CD4-positive, alpha-beta T cell (primary cell): ENCODE measurements around the gene RAB15. TPM values are rescaled to one million over a fixed set of nuclear protein-coding genes. Genes with fewer than 3 reads are reported as not detected.

Experiments used
- ATAC-seq: fragments of 200-7000 bp; cut with Tn5 transposase; one replicate; pipeline ENCODE4 v1.10.0; 2022; ENCODE audit warnings: mild to moderate bottlenecking; ENCODE audit not compliant: poor library complexity
- CTCF ChIA-PET: fragments of 350-600 bp; sonication (Branson Sonifier 250); formaldehyde crosslinking; loops from one replicate; lab custom pipeline; 2021; ENCODE audit warnings: antibody characterized with exemption, inconsistent platforms; lab: Charles Lee
- POLR2A ChIA-PET: fragments of 350-600 bp; sonication (Branson Sonifier 250); formaldehyde crosslinking; loops from one replicate; lab custom pipeline; 2021; ENCODE audit warnings: antibody characterized with exemption, inconsistent platforms; lab: Charles Lee
- DNase-seq, 14 experiments: peaks; one replicate each; pipeline ENCODE4 v3.0.0-alpha.2; 2013 to 2020; ENCODE audit warnings: mixed read lengths in 2 of 14
- H3K27ac ChIP-seq, 2 donors: one replicate each; pipeline versions ENCODE4 v1.5.1 to v1.7.0; 2013; ENCODE audit warnings: low read length in 2 of 2, low read depth in 1 of 2, mild to moderate bottlenecking in 1 of 2
- H3K27me3 ChIP-seq, 2 experiments: 1 replicate in 1 of 2; 2 replicates in 1 of 2; pipeline versions ENCODE4 v1.6.1 to v1.7.0; 2013; ENCODE audit warnings: low read length in 2 of 2, control low read depth in 1 of 2, mild to moderate bottlenecking in 1 of 2, moderate library complexity in 1 of 2; ENCODE audit not compliant: insufficient read depth in 2 of 2, control insufficient read depth in 1 of 2
- H3K36me3 ChIP-seq: one replicate; pipeline ENCODE4 v1.6.1; 2013; ENCODE audit warnings: low read length, control low read depth; ENCODE audit not compliant: insufficient read depth
- H3K4me1 ChIP-seq: one replicate; pipeline ENCODE4 v1.6.1; 2013; ENCODE audit warnings: low read length, control low read depth; ENCODE audit not compliant: insufficient read depth
- H3K4me3 ChIP-seq: one replicate; pipeline ENCODE4 v1.5.1; 2013; ENCODE audit warnings: mild to moderate bottlenecking, low read length, moderate library complexity
- H3K9me3 ChIP-seq, 2 experiments: 1 replicate in 1 of 2; 2 replicates in 1 of 2; pipeline versions ENCODE4 v1.6.1 to v1.7.0; 2013; ENCODE audit warnings: low read length in 2 of 2, mild to moderate bottlenecking in 2 of 2, control low read depth in 1 of 2, moderate library complexity in 1 of 2; ENCODE audit not compliant: control insufficient read depth in 1 of 2, insufficient read depth in 1 of 2
- H3K27ac Mint-ChIP-seq: one replicate; pipeline ENCODE4 v1.8.0; 2020; ENCODE audit warnings: mixed read lengths
- H3K27me3 Mint-ChIP-seq: one replicate; pipeline ENCODE4 v1.8.0; 2021; ENCODE audit warnings: mixed read lengths
- H3K36me3 Mint-ChIP-seq: one replicate; pipeline ENCODE4 v1.8.0; 2021; ENCODE audit warnings: low read depth, mixed read lengths
- H3K4me1 Mint-ChIP-seq: one replicate; pipeline ENCODE4 v1.8.0; 2021; ENCODE audit warnings: low read depth, mixed read lengths
- H3K4me3 Mint-ChIP-seq: one replicate; pipeline ENCODE4 v1.8.0; 2020; ENCODE audit warnings: mild to moderate bottlenecking, mixed read lengths
- H3K9me3 Mint-ChIP-seq: one replicate; pipeline ENCODE4 v1.8.0; 2020; ENCODE audit warnings: mixed read lengths
- intact Hi-C, 2 experiments: fragments of 100-400 bp; cut with DNase I in 1 of 2; cut with micrococcal nuclease in 1 of 2; formaldehyde crosslinking; loops; one replicate each; pipeline versions ENCODE4 v1.15.1 to v1.9.0; 2023 to 2025; cut with DNase I, micrococcal nuclease
- total RNA-seq, 174 experiments: library from RNA in 2 of 174; stranded (reverse) in 2 of 174; gene quantifications; one replicate each; pipeline ENCODE4 v1.2.3 and lab custom pipeline; 2021 to 2026
- TF ChIP-seq, protein P1 (sequence below): fragments of 200-600 bp; IDR thresholded peaks from one replicate; pipeline ENCODE4 v1.8.0; 2022; ENCODE audit warnings: antibody characterized with exemption, mild to moderate bottlenecking

Gene RAB15
- total RNA-seq, 2 experiments from 2014 or later: 2.6 to 3.8 TPM

DNA sequence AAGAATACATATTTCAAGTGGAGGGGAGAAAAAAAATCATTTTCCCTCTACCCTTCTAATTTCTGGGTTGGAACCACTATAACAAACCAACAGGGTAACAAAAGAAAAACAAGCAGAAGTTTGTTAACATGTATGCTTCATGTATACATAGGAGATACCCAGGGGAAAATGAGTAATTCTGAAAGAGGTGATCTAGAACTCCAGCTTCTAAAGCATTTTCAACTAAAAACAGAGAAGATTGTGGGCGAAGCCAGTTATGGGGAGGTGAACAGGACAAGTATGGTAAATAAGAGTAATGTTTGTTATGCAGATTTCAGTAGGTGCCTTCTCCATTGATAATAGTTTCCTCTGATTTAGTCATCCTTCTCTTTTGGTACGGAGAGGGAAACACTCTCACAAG is 31.3 kb upstream of the RAB15 start:
- ChIA-PET CTCF (no interaction called here), POLR2A (no interaction called here)
- ATAC-seq (no peak), DNase-seq (no peak)
- no peak overlapping the region for H3K27ac ChIP-seq
- intact Hi-C loops: no loop called here
- H3K27me3 ChIP-seq: no peaks in the 10 kb centered on the region
- TF ChIP-seq, protein P1, sequence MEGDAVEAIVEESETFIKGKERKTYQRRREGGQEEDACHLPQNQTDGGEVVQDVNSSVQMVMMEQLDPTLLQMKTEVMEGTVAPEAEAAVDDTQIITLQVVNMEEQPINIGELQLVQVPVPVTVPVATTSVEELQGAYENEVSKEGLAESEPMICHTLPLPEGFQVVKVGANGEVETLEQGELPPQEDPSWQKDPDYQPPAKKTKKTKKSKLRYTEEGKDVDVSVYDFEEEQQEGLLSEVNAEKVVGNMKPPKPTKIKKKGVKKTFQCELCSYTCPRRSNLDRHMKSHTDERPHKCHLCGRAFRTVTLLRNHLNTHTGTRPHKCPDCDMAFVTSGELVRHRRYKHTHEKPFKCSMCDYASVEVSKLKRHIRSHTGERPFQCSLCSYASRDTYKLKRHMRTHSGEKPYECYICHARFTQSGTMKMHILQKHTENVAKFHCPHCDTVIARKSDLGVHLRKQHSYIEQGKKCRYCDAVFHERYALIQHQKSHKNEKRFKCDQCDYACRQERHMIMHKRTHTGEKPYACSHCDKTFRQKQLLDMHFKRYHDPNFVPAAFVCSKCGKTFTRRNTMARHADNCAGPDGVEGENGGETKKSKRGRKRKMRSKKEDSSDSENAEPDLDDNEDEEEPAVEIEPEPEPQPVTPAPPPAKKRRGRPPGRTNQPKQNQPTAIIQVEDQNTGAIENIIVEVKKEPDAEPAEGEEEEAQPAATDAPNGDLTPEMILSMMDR: no peak
- peaks cover 38% of the 10 kb centered on the region for H3K36me3 Mint-ChIP-seq
- H3K4me3 Mint-ChIP-seq: no peak overlapping the region
- no peak overlapping the region for H3K4me3 ChIP-seq
- no peaks in the 10 kb centered on the region for H3K4me1 ChIP-seq
- no peak overlapping the region for H3K27ac Mint-ChIP-seq
- H3K36me3 ChIP-seq: peaks cover 7% of the 10 kb centered on the region
- H3K4me1 Mint-ChIP-seq: peaks cover 11% of the 10 kb centered on the region
- H3K9me3 ChIP-seq: no peaks in the 10 kb centered on the region
- H3K9me3 Mint-ChIP-seq: no peaks in the 10 kb centered on the region
- H3K27me3 Mint-ChIP-seq: no peaks in the 10 kb centered on the region

DNA sequence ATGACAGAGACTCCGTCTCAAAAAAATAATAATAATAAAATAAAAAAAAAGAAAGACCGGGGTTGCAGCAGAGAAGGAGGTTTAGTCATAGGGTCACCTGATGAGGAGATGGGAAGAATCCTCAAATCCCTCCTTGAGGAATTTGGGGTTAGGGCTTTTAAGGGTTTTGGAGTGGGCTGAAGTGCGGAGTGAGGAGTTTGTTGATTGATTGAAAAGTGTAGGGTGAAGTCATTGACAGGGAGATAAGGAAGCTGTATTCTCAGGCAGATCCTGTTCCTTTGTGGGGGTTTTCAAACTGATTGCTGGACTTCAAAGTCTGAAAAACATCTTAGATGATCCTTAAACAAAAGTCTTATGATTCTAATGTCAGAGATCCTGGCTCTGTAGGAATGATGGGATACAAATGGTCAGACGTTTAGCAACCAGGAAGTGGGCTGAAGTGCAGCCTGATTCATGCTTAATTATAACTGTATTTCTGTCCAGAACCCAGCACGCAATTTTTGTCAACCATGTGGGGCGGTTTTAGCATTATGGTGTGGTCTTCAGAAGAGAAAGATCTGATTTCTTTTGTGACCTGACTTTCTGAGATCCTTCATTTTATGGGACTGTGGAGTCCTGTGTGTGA is 30.6 kb upstream of the RAB15 start:
- peaks cover 11% of the 10 kb centered on the region for H3K4me1 Mint-ChIP-seq
- H3K27ac Mint-ChIP-seq: no peak overlapping the region
- TF ChIP-seq, protein P1: no peak
- ChIA-PET CTCF (no interaction called here), POLR2A (no interaction called here)
- H3K36me3 Mint-ChIP-seq: peaks cover 34% of the 10 kb centered on the region
- H3K9me3 ChIP-seq: no peaks in the 10 kb centered on the region
- no peak overlapping the region for H3K4me3 Mint-ChIP-seq
- no peaks in the 10 kb centered on the region for H3K27me3 Mint-ChIP-seq
- no peaks in the 10 kb centered on the region for H3K27me3 ChIP-seq
- no peak overlapping the region for H3K4me3 ChIP-seq
- H3K9me3 Mint-ChIP-seq: no peaks in the 10 kb centered on the region
- no peaks in the 10 kb centered on the region for H3K4me1 ChIP-seq
- ATAC-seq: no peak
- no peak overlapping the region for H3K27ac ChIP-seq
- no peak for DNase-seq
- peaks cover 7% of the 10 kb centered on the region for H3K36me3 ChIP-seq
- intact Hi-C loops: no loop called here

DNA sequence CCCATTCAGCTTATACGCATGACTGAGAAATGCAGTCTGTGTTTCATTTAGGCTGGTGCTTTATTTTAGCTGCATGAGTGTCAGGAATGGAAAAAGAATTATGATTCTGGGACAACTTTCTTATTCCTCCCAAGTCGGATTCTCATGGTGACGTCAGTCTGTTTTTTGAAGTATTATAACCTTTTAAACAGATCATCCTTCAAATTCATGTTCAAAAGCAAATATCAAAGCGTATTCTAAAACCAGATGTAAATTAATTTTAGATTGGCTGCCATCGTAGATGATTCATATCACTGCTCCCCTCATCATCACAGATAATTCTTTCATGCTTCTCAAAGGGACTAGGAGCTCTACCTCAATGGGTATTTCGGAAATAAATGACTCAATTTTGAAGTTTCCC is 29.6 kb upstream of the RAB15 start:
- CTCF ChIA-PET: no interaction called here
- TF ChIP-seq, protein P1: no peak
- H3K27me3 ChIP-seq: no peaks in the 10 kb centered on the region
- H3K27ac ChIP-seq: no peak overlapping the region
- Mint-ChIP-seq H3K27me3 (no peaks in the 10 kb centered on the region), H3K4me3 (no peak overlapping the region), H3K4me1 (peaks cover 19% of the 10 kb centered on the region), H3K27ac (no peak overlapping the region), H3K36me3 (peaks cover 29% of the 10 kb centered on the region), H3K9me3 (no peaks in the 10 kb centered on the region)
- H3K9me3 ChIP-seq: no peaks in the 10 kb centered on the region
- POLR2A ChIA-PET: no interaction called here
- intact Hi-C loops: no loop called here
- H3K36me3 ChIP-seq: peaks cover 6% of the 10 kb centered on the region
- H3K4me3 ChIP-seq: no peak overlapping the region
- DNase-seq (no peak), ATAC-seq (no peak)
- H3K4me1 ChIP-seq: no peaks in the 10 kb centered on the region
